Stimulated activated CD8-positive, alpha-beta memory T cell treated with anti-CD3 and anti-CD28 coated beads, Interleukin-12 subunit alpha, Interleukin-12 subunit beta, amount 100 ng/mL, for 4 hours (primary cell): ENCODE measurements around the gene NEDD9.

ENCODE experiments used
- DNase-seq: peaks from one replicate; pipeline ENCODE4 v3.0.0-alpha.2; 2020; ENCODE audit warnings: low read depth

NEDD9 gene

DNA sequence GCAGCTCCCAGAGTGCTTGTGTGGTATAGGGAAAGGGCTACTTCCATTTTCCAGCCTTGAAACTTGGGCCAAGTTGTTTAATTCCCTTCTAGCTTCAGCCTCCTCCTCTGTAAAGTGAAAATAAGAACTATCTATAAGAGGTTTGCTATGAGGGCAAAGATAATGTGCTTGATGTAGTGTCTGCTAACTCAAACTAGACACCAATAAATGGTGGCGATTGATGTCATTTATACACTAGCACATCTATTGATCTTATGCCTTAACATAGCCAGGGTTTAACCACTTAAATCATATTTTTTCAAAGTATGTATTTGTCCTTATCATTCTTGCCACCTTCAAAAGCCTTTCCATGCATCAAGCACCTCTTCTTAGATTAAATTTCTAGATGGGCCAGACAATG lies 55.2 kb downstream of the NEDD9 start:
- no peak for DNase-seq

- DNase-seq: no peak
Observed at GRCh38 chr6:11174242-11174611, 58.2 kb downstream of the NEDD9 start.

GRCh38 chr6:11172501-11173327 lies 59.8 kb downstream of the NEDD9 start:
- DNase-seq: peak; percentile 51

DNA sequence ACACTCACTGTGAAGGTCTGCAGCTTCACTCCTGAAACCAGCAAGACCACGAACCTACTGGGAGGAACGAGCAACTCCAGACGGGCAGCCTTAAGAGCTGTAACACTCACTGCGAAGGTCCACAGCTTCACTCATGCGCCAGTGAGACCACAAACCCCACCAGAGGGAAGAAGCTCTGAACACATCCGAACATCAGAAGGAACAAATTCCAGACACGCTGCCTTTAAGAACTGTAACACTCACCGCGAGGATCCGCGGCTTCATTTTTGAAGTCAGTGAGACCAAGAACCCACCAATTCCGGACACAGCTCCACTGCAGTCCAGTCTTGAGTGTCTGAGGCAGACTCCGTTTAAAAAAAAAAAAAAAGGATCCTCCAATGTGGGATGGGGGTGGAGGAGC lies 60.5 kb downstream of the NEDD9 start:
- DNase-seq: no peak

DNA sequence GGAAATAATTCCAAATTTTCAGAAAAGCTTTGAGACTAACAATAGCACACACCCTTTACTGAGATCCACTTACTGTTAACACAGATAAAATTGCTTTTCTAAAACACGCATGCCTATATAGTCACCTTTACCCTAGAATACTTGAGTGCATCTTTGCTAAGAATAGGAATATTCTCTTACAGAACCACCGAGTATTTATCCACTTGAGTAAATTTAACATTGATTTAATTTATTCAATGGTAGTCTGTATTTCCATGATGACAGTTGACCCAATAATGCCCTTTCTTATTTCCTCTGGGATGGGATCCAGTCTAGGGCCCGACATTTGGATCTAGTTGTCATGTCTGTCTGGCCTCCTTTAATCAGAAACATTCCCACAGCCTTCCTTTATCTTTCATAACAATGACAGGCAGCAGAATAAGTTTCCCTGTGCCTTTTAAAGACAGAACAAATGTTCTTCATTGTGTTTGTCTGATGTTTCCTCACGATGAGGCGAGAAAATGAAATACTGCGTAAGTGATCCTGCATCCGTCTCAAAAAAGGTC lies 64.3 kb downstream of the NEDD9 start:
- DNase-seq: no peak

- DNase-seq: no peak
Observed at GRCh38 chr6:11166948-11167347, 65.5 kb downstream of the NEDD9 start.

GRCh38 chr6:11164717-11165646 lies 67.5 kb downstream of the NEDD9 start:
- no peak for DNase-seq

- DNase-seq: no peak
Observed at GRCh38 chr6:11163932-11164331, 68.5 kb downstream of the NEDD9 start.

- DNase-seq: no peak
Observed at GRCh38 chr6:11162262-11162661, 70.2 kb downstream of the NEDD9 start.

GRCh38 chr6:11161031-11161956 lies 71.2 kb downstream of the NEDD9 start:
- DNase-seq: no peak

GRCh38 chr6:11160199-11160598 lies 72.3 kb downstream of the NEDD9 start:
- DNase-seq: no peak

DNA sequence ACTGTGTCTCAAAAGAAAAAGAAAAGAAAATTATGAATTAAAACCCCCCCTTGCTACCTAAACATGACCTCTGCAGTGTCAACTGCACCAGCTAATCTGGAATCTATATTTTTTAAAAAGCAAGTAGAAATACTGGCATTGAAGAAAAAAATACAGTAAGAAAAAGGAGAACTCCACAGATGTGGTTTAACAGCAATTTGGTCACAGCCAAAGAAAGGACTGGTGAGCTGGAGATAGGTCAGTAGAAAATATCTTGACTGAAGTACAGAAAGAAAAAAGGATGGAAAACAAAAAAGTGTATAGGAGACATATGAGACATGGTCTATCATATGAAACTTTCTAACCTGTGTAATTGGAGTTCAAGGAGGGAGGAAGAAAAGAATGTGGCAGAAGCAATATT lies 76.9 kb downstream of the NEDD9 start:
- DNase-seq: no peak

DNA sequence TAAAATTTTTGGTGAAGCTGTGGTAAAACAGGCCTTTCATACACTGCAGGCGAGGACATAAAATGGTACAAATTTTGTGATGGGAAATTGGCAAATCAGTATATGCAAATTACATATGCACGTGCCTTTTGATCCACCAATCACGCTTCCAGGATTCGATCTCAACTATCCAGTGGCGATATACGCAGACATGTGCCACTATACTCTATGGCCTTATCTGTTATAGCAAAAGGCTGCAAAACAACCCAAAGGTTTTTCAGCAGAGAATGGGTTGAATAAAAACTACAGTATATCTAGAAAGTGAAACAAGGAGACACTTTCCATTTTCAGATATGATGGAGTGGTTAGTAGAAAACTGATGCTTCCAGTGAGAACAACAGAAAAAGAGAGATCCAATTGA lies 79.0 kb downstream of the NEDD9 start:
- DNase-seq: no peak

DNA sequence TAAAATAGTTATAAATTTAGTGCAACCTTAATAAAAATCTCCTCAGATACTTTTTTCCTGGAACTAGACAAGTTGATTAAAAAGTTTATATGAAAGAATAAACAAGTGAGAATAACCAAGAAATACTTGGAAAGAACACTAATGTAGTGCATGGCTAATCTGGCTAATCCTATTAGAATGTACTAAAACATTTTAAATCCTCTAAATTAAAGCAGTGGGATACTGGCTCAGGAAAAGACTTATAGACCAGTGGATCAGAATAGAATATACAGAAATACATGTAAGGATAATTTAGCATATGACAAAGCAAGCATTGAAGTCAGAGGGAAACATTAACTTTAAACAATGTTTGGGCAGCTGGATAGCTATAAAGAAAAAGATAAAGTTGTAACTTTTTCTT lies 79.9 kb downstream of the NEDD9 start:
- DNase-seq: no peak

GRCh38 chr6:11151488-11151887 lies 81.0 kb downstream of the NEDD9 start:
- no peak for DNase-seq

- no peak for DNase-seq
Observed at GRCh38 chr6:11149551-11149950, 82.9 kb downstream of the NEDD9 start.

- no peak for DNase-seq
Observed at GRCh38 chr6:11146117-11146826, 86.2 kb downstream of the NEDD9 start.

GRCh38 chr6:11144393-11144851 lies 88.0 kb downstream of the NEDD9 start:
- DNase-seq: peak; percentile 52

GRCh38 chr6:11143394-11144371 lies 88.8 kb downstream of the NEDD9 start:
- DNase-seq: no peak
